OCI-LY1 (cell line): Measurements from ENCODE around the gene CRYL1.

Experiments used
- H2AFZ ChIP-seq: fragments of 200-600 bp; sonication (generic), shearing (Covaris generic); 2 replicates; pipeline ENCODE4 v1.6.0; 2014; ENCODE audit warnings: antibody characterized with exemption, mild to moderate bottlenecking, low read length
- H3F3A ChIP-seq: fragments of 200-600 bp; sonication (generic), shearing (Covaris generic); 2 replicates; pipeline ENCODE4 v1.6.0; 2014; ENCODE audit warnings: mild to moderate bottlenecking, antibody characterized with exemption, low read length, moderate library complexity; ENCODE audit not compliant: insufficient read depth
- H3K27ac ChIP-seq: fragments of 200-600 bp; sonication (generic); 2 replicates; pipeline ENCODE4 v1.5.1; 2014; ENCODE audit warnings: low read length, mixed run types, mild to moderate bottlenecking, low read depth; ENCODE audit not compliant: poor library complexity, severe bottlenecking
- H3K27me3 ChIP-seq: fragments of 200-600 bp; sonication (generic); 2 replicates; pipeline ENCODE4 v1.6.0; 2014; ENCODE audit warnings: antibody characterized with exemption, mild to moderate bottlenecking, low read length, moderate library complexity; ENCODE audit not compliant: insufficient read depth
- H3K36me3 ChIP-seq: fragments of 200-600 bp; sonication (generic); 2 replicates; pipeline ENCODE4 v1.6.1; 2014; ENCODE audit warnings: mild to moderate bottlenecking, antibody characterized with exemption, low read length, moderate library complexity, mixed read lengths; ENCODE audit not compliant: insufficient read depth
- H3K4me1 ChIP-seq: fragments of 200-600 bp; sonication (generic); 2 replicates; pipeline ENCODE4 v1.5.1; 2014; ENCODE audit warnings: mild to moderate bottlenecking, low read length, moderate library complexity; ENCODE audit not compliant: insufficient read depth, severe bottlenecking
- H3K4me2 ChIP-seq: fragments of 200-600 bp; sonication (generic), shearing (Covaris generic); 2 replicates; pipeline ENCODE4 v1.6.1; 2014; ENCODE audit warnings: low read length
- H3K4me3 ChIP-seq: fragments of 200-600 bp; sonication (generic); 2 replicates; pipeline ENCODE4 v1.5.1; 2014; ENCODE audit warnings: low read length, low read depth, mild to moderate bottlenecking, mixed read lengths; ENCODE audit not compliant: poor library complexity, severe bottlenecking
- H3K79me2 ChIP-seq: fragments of 200-600 bp; shearing (Covaris generic); 2 replicates; pipeline ENCODE4 v1.6.1; 2016; ENCODE audit warnings: mixed run types, low read length, mixed read lengths; ENCODE audit not compliant: insufficient read depth
- H3K9ac ChIP-seq: fragments of 200-600 bp; sonication (generic), shearing (Covaris generic); 2 replicates; pipeline ENCODE4 v1.6.1; 2014; ENCODE audit warnings: mild to moderate bottlenecking, low read length, mixed read lengths
- H3K9me2 ChIP-seq: fragments of 200-600 bp; sonication (generic), shearing (Covaris generic); 2 replicates; pipeline ENCODE4 v1.6.1; 2014; ENCODE audit warnings: low read depth, mild to moderate bottlenecking, low read length, mixed read lengths
- H3K9me3 ChIP-seq: fragments of 200-600 bp; shearing (Covaris generic); 2 replicates; pipeline ENCODE4 v1.6.1; 2014; ENCODE audit warnings: low read length, mixed read lengths
- H4K20me1 ChIP-seq: fragments of 200-600 bp; sonication (generic), shearing (Covaris generic); 2 replicates; pipeline ENCODE4 v1.6.0; 2016; ENCODE audit warnings: mild to moderate bottlenecking, low read length; ENCODE audit not compliant: insufficient read depth
- EZH2 ChIP-seq: fragments of 200-600 bp; sonication (generic), shearing (Covaris generic); IDR thresholded peaks from 2 replicates; pipeline ENCODE4 v1.8.0; 2017; ENCODE audit warnings: borderline replicate concordance, mixed run types, mild to moderate bottlenecking, antibody characterized with exemption, low read length, moderate library complexity, mixed read lengths
- TF ChIP-seq, protein P1 (sequence below): fragments of 200-600 bp; sonication (generic), shearing (Covaris generic); IDR thresholded peaks from 2 replicates; pipeline ENCODE4 v1.5.1; 2017; ENCODE audit warnings: mild to moderate bottlenecking, antibody characterized with exemption, low read length, moderate library complexity, mixed read lengths

The CRYL1 gene

DNA sequence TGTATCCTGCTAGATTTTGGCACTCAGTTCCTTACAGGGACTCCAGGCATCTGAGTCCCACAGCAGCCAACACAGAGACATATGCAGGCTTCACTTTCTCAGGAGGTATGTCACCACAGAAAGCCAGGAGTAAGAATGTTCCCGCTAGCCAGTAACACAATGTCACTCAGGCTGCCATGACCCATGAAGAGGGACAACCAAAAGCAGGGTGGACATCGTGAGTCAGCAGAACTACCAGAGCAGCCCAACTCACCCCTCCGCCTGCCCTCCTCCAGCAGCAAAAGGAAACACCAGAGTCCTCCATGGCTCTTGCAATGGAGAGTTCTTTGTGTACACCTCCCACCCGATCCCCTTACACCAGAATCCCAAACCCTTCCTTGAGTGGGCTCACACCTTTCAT lies 95.4 kb downstream of the CRYL1 start:
- TF ChIP-seq, protein P1, sequence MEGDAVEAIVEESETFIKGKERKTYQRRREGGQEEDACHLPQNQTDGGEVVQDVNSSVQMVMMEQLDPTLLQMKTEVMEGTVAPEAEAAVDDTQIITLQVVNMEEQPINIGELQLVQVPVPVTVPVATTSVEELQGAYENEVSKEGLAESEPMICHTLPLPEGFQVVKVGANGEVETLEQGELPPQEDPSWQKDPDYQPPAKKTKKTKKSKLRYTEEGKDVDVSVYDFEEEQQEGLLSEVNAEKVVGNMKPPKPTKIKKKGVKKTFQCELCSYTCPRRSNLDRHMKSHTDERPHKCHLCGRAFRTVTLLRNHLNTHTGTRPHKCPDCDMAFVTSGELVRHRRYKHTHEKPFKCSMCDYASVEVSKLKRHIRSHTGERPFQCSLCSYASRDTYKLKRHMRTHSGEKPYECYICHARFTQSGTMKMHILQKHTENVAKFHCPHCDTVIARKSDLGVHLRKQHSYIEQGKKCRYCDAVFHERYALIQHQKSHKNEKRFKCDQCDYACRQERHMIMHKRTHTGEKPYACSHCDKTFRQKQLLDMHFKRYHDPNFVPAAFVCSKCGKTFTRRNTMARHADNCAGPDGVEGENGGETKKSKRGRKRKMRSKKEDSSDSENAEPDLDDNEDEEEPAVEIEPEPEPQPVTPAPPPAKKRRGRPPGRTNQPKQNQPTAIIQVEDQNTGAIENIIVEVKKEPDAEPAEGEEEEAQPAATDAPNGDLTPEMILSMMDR = no peak
- no peak for TF ChIP-seq EZH2
- Histone ChIP-seq H3K9me3 (no peaks in the 10 kb centered on the region), H3F3A (no peaks in the 10 kb centered on the region), H3K27me3 (no peaks in the 10 kb centered on the region), H3K4me2 (no peak overlapping the region), H4K20me1 (no peaks in the 10 kb centered on the region), H2AFZ (no peak overlapping the region), H3K4me3 (no peak overlapping the region), H3K4me1 (no peaks in the 10 kb centered on the region), H3K9ac (no peak overlapping the region), H3K36me3 (no peaks in the 10 kb centered on the region), H3K27ac (no peak overlapping the region), H3K79me2 (no peaks in the 10 kb centered on the region), H3K9me2 (no peaks in the 10 kb centered on the region)

DNA sequence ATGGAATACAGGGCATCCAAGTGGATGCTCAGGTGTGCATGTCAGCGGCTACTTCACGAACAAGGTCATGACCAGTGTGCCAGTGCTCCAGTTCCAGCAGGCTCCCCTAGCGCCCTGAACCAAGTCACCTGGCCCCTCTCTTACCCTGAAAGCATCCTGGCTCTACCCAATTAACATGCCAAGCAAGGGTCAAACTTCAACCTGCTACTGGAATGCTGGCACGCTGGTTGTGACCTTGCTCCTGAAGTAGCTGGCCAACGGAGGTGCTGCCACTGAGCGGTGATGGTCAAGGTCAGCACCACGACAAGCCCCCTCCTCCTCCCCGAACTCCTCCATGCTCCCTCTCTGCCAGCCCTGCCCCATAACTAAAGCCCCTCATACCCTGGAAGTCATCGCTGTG lies 96.0 kb downstream of the CRYL1 start:
- Histone ChIP-seq H3K79me2 (no peaks in the 10 kb centered on the region), H4K20me1 (no peaks in the 10 kb centered on the region), H3K9me2 (no peaks in the 10 kb centered on the region), H3K4me3 (no peak overlapping the region), H3K27ac (no peak overlapping the region), H3K9ac (no peak overlapping the region), H2AFZ (no peak overlapping the region), H3F3A (no peaks in the 10 kb centered on the region), H3K4me2 (no peak overlapping the region), H3K27me3 (no peaks in the 10 kb centered on the region), H3K36me3 (no peaks in the 10 kb centered on the region), H3K4me1 (no peaks in the 10 kb centered on the region), H3K9me3 (no peaks in the 10 kb centered on the region)
- TF ChIP-seq, protein P1 = no peak
- TF ChIP-seq EZH2 = no peak

DNA sequence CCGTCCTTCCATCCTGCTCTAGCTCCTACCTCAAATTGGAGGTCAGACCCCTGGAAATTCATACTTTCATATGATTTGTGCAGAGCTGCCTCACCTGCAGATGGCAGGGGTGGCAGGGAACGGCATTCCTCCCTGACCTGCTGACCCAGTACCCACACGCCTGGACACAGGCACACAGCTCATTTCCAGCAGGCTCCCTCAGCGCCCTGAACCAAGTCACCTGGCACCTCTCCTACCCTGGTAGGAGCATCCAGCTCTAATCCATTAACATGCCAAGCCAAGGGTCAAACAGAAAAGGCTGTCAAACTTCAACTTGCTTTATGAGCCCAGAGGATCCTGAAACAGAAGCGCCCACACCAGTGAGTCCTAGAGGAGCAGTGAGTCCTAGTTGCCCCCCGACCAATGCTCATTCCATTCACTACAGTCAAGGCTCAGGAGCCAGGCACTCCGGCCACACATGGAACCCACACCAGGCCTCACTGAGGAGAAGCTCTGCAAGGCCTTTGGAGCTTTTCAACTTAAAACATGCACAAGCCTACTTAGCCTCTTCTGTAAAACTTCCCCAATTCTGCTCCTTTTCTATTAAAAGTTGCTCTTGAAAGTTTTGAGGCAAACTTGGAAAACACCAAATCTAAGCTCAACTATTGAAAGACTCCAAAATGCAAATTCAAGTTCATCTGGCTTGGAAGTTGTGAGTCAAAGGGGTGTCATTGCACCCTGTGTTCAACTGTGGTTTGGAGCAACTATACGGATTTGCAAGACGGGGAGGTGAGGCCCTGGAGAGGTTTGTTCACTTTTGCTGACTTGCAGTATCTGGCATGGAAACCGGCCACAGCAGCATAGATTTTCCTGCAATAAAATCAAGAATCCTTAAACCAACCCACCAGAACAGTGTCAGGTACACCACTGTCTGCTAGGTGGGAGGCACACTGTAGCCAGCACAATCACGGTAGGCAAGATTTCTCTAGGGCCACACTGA lies 96.7 kb downstream of the CRYL1 start:
- TF ChIP-seq, protein P1 = no peak
- TF ChIP-seq EZH2 = no peak
- Histone ChIP-seq H3K79me2 (no peaks in the 10 kb centered on the region), H3K9me2 (no peaks in the 10 kb centered on the region), H3K4me3 (no peak overlapping the region), H3K27me3 (no peaks in the 10 kb centered on the region), H3K4me2 (no peak overlapping the region), H4K20me1 (no peaks in the 10 kb centered on the region), H3K9ac (no peak overlapping the region), H3K27ac (no peak overlapping the region), H2AFZ (no peak overlapping the region), H3K36me3 (no peaks in the 10 kb centered on the region), H3K4me1 (no peaks in the 10 kb centered on the region), H3F3A (no peaks in the 10 kb centered on the region), H3K9me3 (no peaks in the 10 kb centered on the region)
